WTC11 (cell line): ENCODE measurements around the gene RACGAP1. TPM values are rescaled to one million over a fixed set of nuclear protein-coding genes. Genes with fewer than 3 reads are reported as not detected.
A peak's percentile ranks its signal among the peaks of the same experiment; 100 is the strongest.

Experiments used
- ATAC-seq: fragments of 200-7000 bp; cut with Tn5 transposase; 2 replicates; pipeline ENCODE4 v1.10.0; 2021; ENCODE audit warnings: mild to moderate bottlenecking, moderate library complexity
- CTCF ChIA-PET: fragments of 300-600 bp; sonication (Branson Sonifier 250); formaldehyde crosslinking; loops from one replicate; lab custom pipeline; 2021; ENCODE audit warnings: antibody characterized with exemption; lab: Charles Lee
- POLR2A ChIA-PET: fragments of 350-600 bp; sonication (Branson Sonifier 250); formaldehyde crosslinking; loops from one replicate; lab custom pipeline; 2021; ENCODE audit warnings: antibody characterized with exemption; lab: Charles Lee
- DNase-seq: peaks from one replicate; pipeline ENCODE4 v3.0.0; 2021; ENCODE audit warnings: low spot score
- H3K27ac Mint-ChIP-seq: 2 replicates; pipeline ENCODE4 v1.8.0; 2021; ENCODE audit warnings: mixed read lengths
- H3K27me3 Mint-ChIP-seq: 2 replicates; pipeline ENCODE4 v1.8.0; 2021; ENCODE audit warnings: low read depth, mild to moderate bottlenecking, moderate library complexity, mixed read lengths
- H3K36me3 Mint-ChIP-seq: 2 replicates; pipeline ENCODE4 v1.8.0; 2021; ENCODE audit warnings: mixed read lengths
- H3K4me1 Mint-ChIP-seq: 2 replicates; pipeline ENCODE4 v1.8.0; 2022; ENCODE audit warnings: mixed read lengths
- H3K4me3 Mint-ChIP-seq: 2 replicates; pipeline ENCODE4 v1.8.0; 2021; ENCODE audit warnings: mild to moderate bottlenecking, moderate library complexity, mixed read lengths
- H3K9me3 Mint-ChIP-seq: 2 replicates; pipeline ENCODE4 v1.8.0; 2021; ENCODE audit warnings: mixed read lengths
- AFF4 ChIP-seq: sonication (generic); formaldehyde crosslinking; IDR thresholded peaks from 2 replicates; pipeline ENCODE4 v1.8.1; 2023; ENCODE audit warnings: mild to moderate bottlenecking, missing genetic modification reagents, borderline replicate concordance
- ARID4B ChIP-seq: sonication (generic); formaldehyde crosslinking; IDR thresholded peaks from 2 replicates; pipeline ENCODE4 v1.8.0; 2023; ENCODE audit warnings: missing genetic modification reagents, mild to moderate bottlenecking, borderline replicate concordance
- ETV6 ChIP-seq: sonication (generic); formaldehyde crosslinking; IDR thresholded peaks from 2 replicates; pipeline ENCODE4 v1.8.1; 2022; ENCODE audit warnings: mild to moderate bottlenecking, missing genetic modification reagents
- HMGXB4 ChIP-seq: sonication (generic); formaldehyde crosslinking; IDR thresholded peaks from 2 replicates; pipeline ENCODE4 v1.8.1; 2023; ENCODE audit warnings: mild to moderate bottlenecking, moderate library complexity, missing genetic modification reagents
- KAT7 ChIP-seq: sonication (generic); formaldehyde crosslinking; IDR thresholded peaks from 2 replicates; pipeline ENCODE4 v1.8.1; 2023; ENCODE audit warnings: missing genetic modification reagents, mild to moderate bottlenecking, borderline replicate concordance
- OVOL2 ChIP-seq: fragments of 250-450 bp; sonication (Bioruptor Pico); IDR thresholded peaks from 2 replicates; pipeline ENCODE4 v1.9.0; 2021; ENCODE audit warnings: mild to moderate bottlenecking, borderline replicate concordance
- PRDM15 ChIP-seq: sonication (generic); formaldehyde crosslinking; IDR thresholded peaks from 2 replicates; pipeline ENCODE4 v1.8.0; 2022; ENCODE audit warnings: missing genetic modification reagents
- RELA ChIP-seq: sonication (generic); formaldehyde crosslinking; IDR thresholded peaks from 2 replicates; pipeline ENCODE4 v1.8.1; 2022; ENCODE audit warnings: missing genetic modification reagents, mild to moderate bottlenecking, borderline replicate concordance
- ZNF416 ChIP-seq: fragments of 250-450 bp; sonication (Bioruptor Pico); IDR thresholded peaks from 2 replicates; pipeline ENCODE4 v1.9.0; 2021; ENCODE audit warnings: mild to moderate bottlenecking, inconsistent platforms
- total RNA-seq: library from RNA; stranded (reverse); gene quantifications from 3 replicates; pipeline ENCODE4 v1.2.3, GENCODE V29; 2021

RACGAP1 gene
- total RNA-seq, 1 experiment from 2014 or later, result 87.7 TPM

- Mint-ChIP-seq H3K4me3 (no peak overlapping the region), H3K27me3 (peaks cover 63% of the 10 kb centered on the region)
- TF ChIP-seq ZNF416 (CRISPR knock-in tag), result no peak
- TF ChIP-seq OVOL2 (CRISPR knock-in tag), result no peak
- no peak for TF ChIP-seq KAT7 (CRISPR knock-in tag)
- TF ChIP-seq AFF4, result no peak
- TF ChIP-seq PRDM15 (CRISPR knock-in tag), result no peak
- TF ChIP-seq ARID4B, result no peak
These were observed 62.2 kb downstream of the RACGAP1 start for GRCh38 chr12:49962861-49963765.

GRCh38 chr12:49961993-49962764 is 63.1 kb downstream of the RACGAP1 start:
- DNase-seq (peak; percentile 46), ATAC-seq (peak; percentile 7)
- ChIA-PET POLR2A (interaction anchor here (1.0 kb wide), 1 partner anchor 71 kb away, joined by 4 read pairs; no protein-coding TSS in a partner anchor), CTCF (interaction anchor here (0.6 to 10.9 kb wide), 8 partner anchors 12 to 129 kb away, joined by 3 to 219 read pairs (median 10); no protein-coding TSS in a partner anchor)
- 0 out of 2 replicates have a peak, but pooled peaks have one; percentile 24 for TF ChIP-seq RELA (CRISPR knock-in tag)
- TF ChIP-seq HMGXB4 (CRISPR knock-in tag), result peak; percentile 32; the same call in 1 of the 2 replicates
- no peak for TF ChIP-seq ETV6 (CRISPR knock-in tag)
- H3K27me3 Mint-ChIP-seq, result peaks cover 65% of the 10 kb centered on the region
- H3K9me3 Mint-ChIP-seq, result no peaks in the 10 kb centered on the region
- H3K36me3 Mint-ChIP-seq, result no peaks in the 10 kb centered on the region
- H3K27ac Mint-ChIP-seq, result no peak overlapping the region
- H3K4me3 Mint-ChIP-seq, result peak overlapping the region; percentile 38
- H3K4me1 Mint-ChIP-seq, result peaks cover 30% of the 10 kb centered on the region

More at GRCh38 chr12:49962861-49963765, 62.2 kb downstream of the RACGAP1 start:
- POLR2A ChIA-PET, result interaction anchor here (0.6 kb wide), 1 partner anchor 1120 kb away, joined by 3 read pairs; no protein-coding TSS in a partner anchor
- no peak for ATAC-seq
- CTCF ChIA-PET, result interaction anchor here (0.6 to 10.9 kb wide), 7 partner anchors 11 to 128 kb away, joined by 3 to 219 read pairs (median 5); no protein-coding TSS in a partner anchor
- no peaks in the 10 kb centered on the region for H3K9me3 Mint-ChIP-seq
- no peaks in the 10 kb centered on the region for H3K36me3 Mint-ChIP-seq
- H3K27ac Mint-ChIP-seq, result no peak overlapping the region
- no peak for DNase-seq
- H3K4me1 Mint-ChIP-seq, result peaks cover 30% of the 10 kb centered on the region
